Ascending aorta (tissue), 2 donors: Measurements from ENCODE around the gene FEN1. TPM values are rescaled to one million over a fixed set of nuclear protein-coding genes. Genes with fewer than 3 reads are reported as not detected.

Experiments
- DNase-seq, 2 donors: peaks; one replicate each; pipeline ENCODE4 v3.0.0-alpha.2; 2019; ENCODE audit warnings: low spot score in 2 of 2
- H3K27ac ChIP-seq, 2 donors: fragments of 200-600 bp; sonication (generic); one replicate each; pipeline ENCODE4 v1.5.1; 2016 to 2017; ENCODE audit warnings: mild to moderate bottlenecking in 1 of 2
- H3K27me3 ChIP-seq: fragments of 200-600 bp; sonication (generic); one replicate; pipeline ENCODE4 v1.5.1; 2017
- H3K36me3 ChIP-seq, 2 donors: fragments of 200-600 bp; sonication (generic); one replicate each; pipeline ENCODE4 v1.5.1; 2016
- H3K4me1 ChIP-seq, 2 donors: fragments of 200-600 bp; sonication (generic); one replicate each; pipeline ENCODE4 v1.5.1; 2016 to 2017; ENCODE audit warnings: mild to moderate bottlenecking in 1 of 2
- H3K4me3 ChIP-seq, 2 donors: fragments of 200-600 bp; sonication (generic); one replicate each; pipeline ENCODE4 v1.5.1; 2016 to 2017; ENCODE audit warnings: mild to moderate bottlenecking in 1 of 2
- H3K9me3 ChIP-seq, 2 donors: fragments of 200-600 bp; sonication (generic); one replicate each; pipeline ENCODE4 v1.5.1; 2016
- CTCF ChIP-seq, 3 experiments: fragments of 200-600 bp in 2 of 3; fragments of 450-650 bp in 1 of 3; sonication (generic) in 2 of 3; IDR thresholded peaks; one replicate each; pipeline ENCODE4 v1.5.1; 2016 to 2019; ENCODE audit warnings: antibody characterized with exemption in 3 of 3, mild to moderate bottlenecking in 1 of 3, moderate library complexity in 1 of 3
- intact Hi-C: fragments of 100-400 bp; cut with DNase I; formaldehyde crosslinking; loops from one replicate; pipeline ENCODE4 v1.15.1; 2023
- total RNA-seq: library from RNA; depleted of rRNA; stranded (reverse); fragments of >200 nt; gene quantifications from one replicate; pipeline ENCODE4 v1.1.0, GENCODE V29; 2016

FEN1 gene
- total RNA-seq, 1 donor from 2014 or later: 1.5 TPM

- intact Hi-C loops: loop anchor here (1.0 to 5.0 kb wide), 7 partner anchors 55 to 515 kb away; partner anchors contain the start of gene FADS3
- Histone ChIP-seq H3K27ac (peak overlapping the region; percentile 0 to 39), H3K4me1 (peaks cover 5 to 10% of the 10 kb centered on the region in 2 donors), H3K36me3 (peaks cover 10 to 14% of the 10 kb centered on the region in 2 donors), H3K4me3 (no peak overlapping the region), H3K27me3 (no peaks in the 10 kb centered on the region), H3K9me3 (no peaks in the 10 kb centered on the region)
- peak; percentile 66 to 83 (median 83) for TF ChIP-seq CTCF (IDR thresholded peaks at IDR 0.05)
- peak in 1 of 2 donors; percentile 90 for DNase-seq
Observed at GRCh38 chr11:61797263-61797944, 4.7 kb downstream of the FEN1 start.

DNA sequence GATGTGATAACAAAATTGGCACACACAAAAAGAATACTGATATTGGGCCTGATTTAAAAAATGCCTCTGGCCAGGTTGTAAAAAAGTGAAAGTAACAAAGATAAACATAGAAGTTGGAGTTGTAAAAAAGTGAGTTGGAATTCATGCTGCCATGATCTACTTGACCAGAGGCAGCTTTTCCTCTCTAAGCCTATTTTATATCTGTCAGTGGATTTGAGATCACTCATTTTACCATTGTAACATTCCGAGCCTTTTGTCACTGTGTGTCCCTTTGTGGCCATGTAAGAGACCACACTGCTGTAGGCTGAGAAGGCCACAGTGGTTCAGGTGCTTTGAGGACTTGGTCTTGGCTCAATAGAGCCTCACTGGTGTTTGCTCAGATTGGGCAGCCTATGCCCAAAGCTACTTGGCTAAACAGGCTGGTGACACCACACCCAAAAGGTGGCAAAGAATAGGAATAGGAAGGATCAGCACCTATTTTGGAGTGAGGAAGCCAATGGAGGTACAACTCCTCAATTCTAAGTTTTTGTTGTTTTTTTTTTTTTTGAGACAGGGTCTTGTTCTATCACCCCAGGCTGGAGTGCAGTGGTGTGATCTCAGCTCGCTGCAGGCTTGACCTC, 7.1 kb downstream of the FEN1 start:
- TF ChIP-seq CTCF (IDR thresholded peaks at IDR 0.05): no peak
- DNase-seq: no peak
- Histone ChIP-seq H3K27ac (no peak overlapping the region), H3K27me3 (no peaks in the 10 kb centered on the region), H3K36me3 (peaks cover 27 to 38% of the 10 kb centered on the region in 2 donors), H3K4me1 (no peaks in the 10 kb centered on the region), H3K9me3 (no peaks in the 10 kb centered on the region), H3K4me3 (no peak overlapping the region)
- intact Hi-C loops: loop anchor here (5.0 kb wide), 3 partner anchors 53 to 513 kb away; no protein-coding TSS in a partner anchor

DNA sequence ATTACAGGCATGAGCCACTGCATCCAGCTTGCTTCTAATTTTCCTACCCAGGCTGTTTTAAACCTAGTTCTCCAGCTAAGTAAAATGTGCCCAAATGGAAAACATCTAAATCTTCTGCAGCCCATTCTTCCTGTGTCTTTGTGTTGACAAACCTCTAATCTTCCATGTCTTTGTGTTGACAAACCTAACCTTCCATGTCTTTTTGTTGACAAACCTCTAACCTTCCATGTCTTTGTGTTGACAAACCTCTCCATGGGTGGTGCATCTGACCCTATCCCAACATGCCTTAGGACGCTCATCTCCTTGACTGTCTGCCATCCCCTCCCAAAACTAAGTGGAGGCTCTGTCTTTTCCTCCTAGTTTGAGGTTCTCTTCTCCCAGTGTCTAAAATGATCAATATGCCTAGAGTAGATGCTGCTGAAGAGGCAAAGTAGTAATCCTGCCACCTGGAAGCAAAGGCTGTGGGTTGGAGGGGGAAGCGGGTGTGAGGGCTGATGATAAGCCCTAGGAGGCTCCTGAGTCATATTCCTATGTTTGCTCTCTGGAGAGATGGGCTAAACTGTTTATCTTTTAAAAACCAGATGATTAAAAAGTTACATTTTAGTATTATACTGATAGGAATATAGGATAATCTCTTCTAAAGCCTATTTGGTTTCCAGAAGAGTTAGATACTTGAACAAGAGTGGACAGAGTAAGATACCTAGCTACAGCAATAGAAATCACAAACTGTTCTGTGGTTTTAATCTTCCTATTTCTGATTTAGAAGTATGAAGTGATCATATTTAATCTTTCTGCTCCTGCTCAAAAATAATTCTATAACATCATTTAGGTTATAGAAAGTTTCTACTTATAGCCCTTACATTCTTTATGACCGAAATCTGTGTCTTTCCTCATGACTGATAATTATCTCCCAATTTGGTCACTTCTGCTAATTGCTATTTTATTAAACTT, 7.9 kb downstream of the FEN1 start:
- Histone ChIP-seq H3K9me3 (no peaks in the 10 kb centered on the region), H3K27me3 (no peaks in the 10 kb centered on the region), H3K36me3 (peaks cover 24 to 46% of the 10 kb centered on the region in 2 donors), H3K27ac (no peak overlapping the region), H3K4me1 (no peaks in the 10 kb centered on the region), H3K4me3 (no peak overlapping the region)
- TF ChIP-seq CTCF (IDR thresholded peaks at IDR 0.05): no peak
- no peak for DNase-seq
- intact Hi-C loops: no loop called here

GRCh38 chr11:61802605-61803004, 9.9 kb downstream of the FEN1 start:
- no peak overlapping the region for H3K4me3 ChIP-seq
- no peaks in the 10 kb centered on the region for H3K27me3 ChIP-seq
- no peak overlapping the region for H3K27ac ChIP-seq
- no peak for DNase-seq
- TF ChIP-seq CTCF (IDR thresholded peaks at IDR 0.05): no peak
- H3K9me3 ChIP-seq: no peaks in the 10 kb centered on the region
- H3K36me3 ChIP-seq: peaks cover 25 to 63% of the 10 kb centered on the region in 2 donors
- intact Hi-C loops: no loop called here
- H3K4me1 ChIP-seq: no peaks in the 10 kb centered on the region

DNA sequence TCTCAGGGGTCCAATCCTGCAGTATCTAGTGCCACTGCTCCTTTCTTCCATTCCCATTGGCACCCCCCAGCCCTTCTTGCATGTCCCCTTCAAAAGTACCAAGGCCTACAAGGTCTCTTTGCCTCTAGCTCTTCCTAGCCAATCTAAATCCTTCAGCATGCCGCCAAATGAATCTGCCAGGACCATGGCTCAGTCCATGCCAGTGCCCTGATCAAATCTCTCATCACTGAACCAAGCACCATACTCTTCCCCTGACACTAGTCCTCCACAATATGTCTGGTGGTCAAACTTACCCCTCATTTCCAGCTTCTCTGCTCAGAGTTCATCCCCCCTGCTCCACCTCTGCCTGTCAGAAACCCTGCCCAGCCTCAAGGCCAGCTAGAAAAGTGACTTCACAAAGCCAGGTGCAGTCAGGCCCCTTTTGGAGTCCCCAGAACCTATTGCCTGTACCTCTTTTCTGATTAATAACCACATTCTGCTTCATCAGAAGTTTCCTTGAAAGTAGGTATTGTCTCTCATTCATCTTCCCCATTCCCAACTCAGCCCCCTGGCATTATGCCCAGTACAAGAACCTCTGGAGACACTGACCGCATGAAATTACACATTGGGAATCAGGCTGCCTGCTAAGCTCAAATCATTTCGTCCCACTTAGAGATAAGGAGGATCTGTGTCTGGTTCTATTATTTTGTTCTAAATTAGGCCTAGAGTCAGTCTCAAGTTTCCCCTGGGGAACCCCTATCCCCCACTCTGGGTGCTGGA, 11.4 kb downstream of the FEN1 start:
- no peaks in the 10 kb centered on the region for H3K4me1 ChIP-seq
- no peak for TF ChIP-seq CTCF (IDR thresholded peaks at IDR 0.05)
- H3K27ac ChIP-seq: no peak overlapping the region
- H3K36me3 ChIP-seq: peaks cover 29 to 76% of the 10 kb centered on the region in 2 donors
- H3K4me3 ChIP-seq: no peak overlapping the region
- no peaks in the 10 kb centered on the region for H3K27me3 ChIP-seq
- DNase-seq: no peak
- no peaks in the 10 kb centered on the region for H3K9me3 ChIP-seq
- intact Hi-C loops: no loop called here
